HG02623 (cell line): ENCODE data around the gene KIN.
A peak's percentile ranks its signal among the peaks of the same experiment; 100 is the strongest.
"Not testable (repeated sequence)": the region's sequence is repeated elsewhere in the genome, so short reads cannot be mapped to it uniquely, and the experiment has no call there.

Source experiments
- ATAC-seq: cut with Tn5 transposase; IDR thresholded peaks from one replicate; pipeline ENCODE4 v1.9.1; 2021; ENCODE audit warnings: moderate library complexity; ENCODE audit not compliant: unreplicated experiment

The KIN gene

GRCh38 chr10:7795605-7796004 lies 7.8 kb upstream of the KIN start:
- ATAC-seq = no peak

- ATAC-seq = no peak
Measured at GRCh38 chr10:7794251-7795026, 6.6 kb upstream of the KIN start.

- ATAC-seq = no peak
Measured at GRCh38 chr10:7792541-7792940, 4.7 kb upstream of the KIN start.

- no peak for ATAC-seq
Measured at GRCh38 chr10:7789390-7789789, 1.6 kb upstream of the KIN start.

GRCh38 chr10:7788639-7789286 lies 970 bp upstream of the KIN start:
- ATAC-seq = peak; percentile 9

GRCh38 chr10:7787150-7787856 lies 490 bp downstream of the KIN start:
- ATAC-seq = peak; percentile 11

- ATAC-seq = no peak
Measured at GRCh38 chr10:7786430-7786829, 1.4 kb downstream of the KIN start.

- not testable (repeated sequence) for ATAC-seq
Measured at GRCh38 chr10:7782194-7782593, 5.6 kb downstream of the KIN start.

GRCh38 chr10:7776777-7777176 lies 11.0 kb downstream of the KIN start:
- ATAC-seq = no peak

- no peak for ATAC-seq
Measured at GRCh38 chr10:7773845-7774801, 13.7 kb downstream of the KIN start.

GRCh38 chr10:7768417-7768816 lies 19.4 kb downstream of the KIN start:
- ATAC-seq = no peak

- no peak for ATAC-seq
Measured at GRCh38 chr10:7767209-7767608, 20.6 kb downstream of the KIN start.

GRCh38 chr10:7766241-7766640 lies 21.6 kb downstream of the KIN start:
- ATAC-seq = no peak

- ATAC-seq = no peak
Measured at GRCh38 chr10:7763929-7764328, 23.9 kb downstream of the KIN start.

- ATAC-seq = no peak
Measured at GRCh38 chr10:7756360-7756992, 31.3 kb downstream of the KIN start.

GRCh38 chr10:7755103-7755502 lies 32.7 kb downstream of the KIN start:
- no peak for ATAC-seq

- no peak for ATAC-seq
Measured at GRCh38 chr10:7752251-7752650, 35.5 kb downstream of the KIN start.

- no peak for ATAC-seq
Measured at GRCh38 chr10:7750222-7750621, 37.6 kb downstream of the KIN start.

GRCh38 chr10:7748637-7749036 lies 39.2 kb downstream of the KIN start:
- not testable (repeated sequence) for ATAC-seq

GRCh38 chr10:7744307-7744706 lies 43.5 kb downstream of the KIN start:
- ATAC-seq = no peak
